GM10266 (cell line): Measurements from ENCODE around the gene STRN.
A peak's percentile ranks its signal among the peaks of the same experiment; 100 is the strongest.
"Not testable (repeated sequence)": the region's sequence is repeated elsewhere in the genome, so short reads cannot be mapped to it uniquely, and the experiment has no call there.

Experiments used
- DNase-seq: peaks from one replicate; pipeline ENCODE4 v3.0.0; 2012; ENCODE audit errors: extremely low spot score
- TF ChIP-seq, protein P1 (sequence below): IDR thresholded peaks from 2 replicates; pipeline ENCODE4 v1.5.1; 2012; ENCODE audit warnings: mild to moderate bottlenecking, low read depth; ENCODE audit not compliant: control insufficient read depth, insufficient read depth; ENCODE audit errors: missing control alignments

STRN gene, protein sequence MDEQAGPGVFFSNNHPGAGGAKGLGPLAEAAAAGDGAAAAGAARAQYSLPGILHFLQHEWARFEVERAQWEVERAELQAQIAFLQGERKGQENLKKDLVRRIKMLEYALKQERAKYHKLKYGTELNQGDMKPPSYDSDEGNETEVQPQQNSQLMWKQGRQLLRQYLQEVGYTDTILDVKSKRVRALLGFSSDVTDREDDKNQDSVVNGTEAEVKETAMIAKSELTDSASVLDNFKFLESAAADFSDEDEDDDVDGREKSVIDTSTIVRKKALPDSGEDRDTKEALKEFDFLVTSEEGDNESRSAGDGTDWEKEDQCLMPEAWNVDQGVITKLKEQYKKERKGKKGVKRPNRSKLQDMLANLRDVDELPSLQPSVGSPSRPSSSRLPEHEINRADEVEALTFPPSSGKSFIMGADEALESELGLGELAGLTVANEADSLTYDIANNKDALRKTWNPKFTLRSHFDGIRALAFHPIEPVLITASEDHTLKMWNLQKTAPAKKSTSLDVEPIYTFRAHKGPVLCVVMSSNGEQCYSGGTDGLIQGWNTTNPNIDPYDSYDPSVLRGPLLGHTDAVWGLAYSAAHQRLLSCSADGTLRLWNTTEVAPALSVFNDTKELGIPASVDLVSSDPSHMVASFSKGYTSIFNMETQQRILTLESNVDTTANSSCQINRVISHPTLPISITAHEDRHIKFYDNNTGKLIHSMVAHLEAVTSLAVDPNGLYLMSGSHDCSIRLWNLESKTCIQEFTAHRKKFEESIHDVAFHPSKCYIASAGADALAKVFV

DNA sequence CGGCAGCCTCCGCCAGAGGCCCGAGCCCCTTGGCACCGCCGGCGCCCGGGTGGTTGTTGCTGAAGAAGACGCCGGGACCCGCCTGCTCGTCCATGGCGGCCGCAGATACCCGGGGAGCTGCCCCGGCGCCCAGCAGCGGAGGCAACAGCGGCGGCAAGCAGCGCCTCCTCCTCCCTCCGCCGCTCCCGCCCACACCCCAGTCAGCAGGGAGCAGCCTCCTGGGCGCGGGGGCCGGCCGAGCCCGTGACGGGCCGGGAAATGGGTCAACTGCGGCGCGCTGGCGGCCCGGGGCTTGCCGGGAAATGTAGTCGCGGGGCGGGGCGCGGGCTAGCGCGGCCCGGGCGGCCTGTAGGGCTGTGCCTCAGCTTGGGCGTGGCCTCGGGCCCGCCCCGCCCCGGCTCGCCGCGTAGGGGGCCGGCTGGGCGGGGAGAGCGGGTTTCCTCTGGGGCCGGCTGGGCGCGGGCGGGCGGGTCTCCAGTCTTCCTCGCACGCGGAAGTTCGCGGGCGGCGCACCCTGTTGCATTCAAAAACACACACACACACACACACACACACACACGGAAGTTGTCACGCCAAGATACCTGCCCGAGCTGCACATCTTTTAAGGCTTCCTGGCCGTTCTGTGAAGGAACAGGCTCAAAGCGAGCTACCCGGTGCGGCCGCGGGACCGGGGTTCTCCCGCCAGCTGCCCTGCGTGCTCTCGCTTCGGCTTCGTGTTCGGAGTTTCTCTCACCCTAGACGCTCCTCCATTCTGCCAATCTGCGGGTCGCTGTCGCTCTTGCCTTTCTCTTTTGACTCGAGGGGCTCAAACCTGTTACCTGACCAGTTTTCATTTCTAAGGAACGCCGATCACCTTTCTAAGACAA is at the start of gene STRN:
STRN (minus strand) TSS at position 167 of the 866 bp plus-strand sequence; CDS start at position 94, 73 bp downstream.
- TF ChIP-seq, protein P1, sequence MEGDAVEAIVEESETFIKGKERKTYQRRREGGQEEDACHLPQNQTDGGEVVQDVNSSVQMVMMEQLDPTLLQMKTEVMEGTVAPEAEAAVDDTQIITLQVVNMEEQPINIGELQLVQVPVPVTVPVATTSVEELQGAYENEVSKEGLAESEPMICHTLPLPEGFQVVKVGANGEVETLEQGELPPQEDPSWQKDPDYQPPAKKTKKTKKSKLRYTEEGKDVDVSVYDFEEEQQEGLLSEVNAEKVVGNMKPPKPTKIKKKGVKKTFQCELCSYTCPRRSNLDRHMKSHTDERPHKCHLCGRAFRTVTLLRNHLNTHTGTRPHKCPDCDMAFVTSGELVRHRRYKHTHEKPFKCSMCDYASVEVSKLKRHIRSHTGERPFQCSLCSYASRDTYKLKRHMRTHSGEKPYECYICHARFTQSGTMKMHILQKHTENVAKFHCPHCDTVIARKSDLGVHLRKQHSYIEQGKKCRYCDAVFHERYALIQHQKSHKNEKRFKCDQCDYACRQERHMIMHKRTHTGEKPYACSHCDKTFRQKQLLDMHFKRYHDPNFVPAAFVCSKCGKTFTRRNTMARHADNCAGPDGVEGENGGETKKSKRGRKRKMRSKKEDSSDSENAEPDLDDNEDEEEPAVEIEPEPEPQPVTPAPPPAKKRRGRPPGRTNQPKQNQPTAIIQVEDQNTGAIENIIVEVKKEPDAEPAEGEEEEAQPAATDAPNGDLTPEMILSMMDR, result no peak
- DNase-seq, result peak; percentile 99

DNA sequence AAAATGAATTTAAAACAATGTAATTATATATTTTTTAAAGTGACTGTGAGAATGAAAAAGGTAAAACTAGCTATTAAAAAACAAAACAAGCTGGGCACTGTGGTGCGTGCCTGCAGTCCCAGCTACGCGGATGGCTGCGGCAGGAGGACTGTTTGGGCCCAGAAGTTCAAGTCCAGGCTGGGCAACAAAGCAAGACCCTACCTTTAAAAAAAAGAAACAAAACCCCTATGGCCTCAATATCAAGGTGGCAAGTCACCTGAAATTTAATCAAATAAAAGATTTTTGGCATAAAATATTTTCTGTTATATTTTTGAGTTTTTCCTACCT is 46.9 kb upstream of the STRN start:
- TF ChIP-seq, protein P1, result no peak
- no peak for DNase-seq

DNA sequence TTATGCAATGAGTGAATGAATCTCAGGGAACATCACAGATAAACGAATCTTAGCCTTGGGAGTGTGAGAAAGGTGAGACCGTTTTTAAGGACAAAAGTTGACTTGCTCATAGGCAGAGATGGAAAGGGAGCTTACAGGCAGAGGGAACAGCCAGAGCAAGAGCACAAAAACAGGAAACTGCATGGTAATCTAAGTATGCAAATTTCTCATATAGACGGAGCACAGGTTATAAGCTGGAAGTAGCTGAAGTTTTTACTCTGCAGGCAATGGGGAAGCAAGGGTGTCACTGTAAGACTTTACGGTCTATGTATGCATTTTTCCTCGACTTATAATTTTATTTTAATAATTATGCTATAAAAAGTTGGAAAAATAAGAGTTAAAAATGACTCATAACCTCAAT is 44.8 kb upstream of the STRN start:
- TF ChIP-seq, protein P1, result no peak
- DNase-seq, result no peak

DNA sequence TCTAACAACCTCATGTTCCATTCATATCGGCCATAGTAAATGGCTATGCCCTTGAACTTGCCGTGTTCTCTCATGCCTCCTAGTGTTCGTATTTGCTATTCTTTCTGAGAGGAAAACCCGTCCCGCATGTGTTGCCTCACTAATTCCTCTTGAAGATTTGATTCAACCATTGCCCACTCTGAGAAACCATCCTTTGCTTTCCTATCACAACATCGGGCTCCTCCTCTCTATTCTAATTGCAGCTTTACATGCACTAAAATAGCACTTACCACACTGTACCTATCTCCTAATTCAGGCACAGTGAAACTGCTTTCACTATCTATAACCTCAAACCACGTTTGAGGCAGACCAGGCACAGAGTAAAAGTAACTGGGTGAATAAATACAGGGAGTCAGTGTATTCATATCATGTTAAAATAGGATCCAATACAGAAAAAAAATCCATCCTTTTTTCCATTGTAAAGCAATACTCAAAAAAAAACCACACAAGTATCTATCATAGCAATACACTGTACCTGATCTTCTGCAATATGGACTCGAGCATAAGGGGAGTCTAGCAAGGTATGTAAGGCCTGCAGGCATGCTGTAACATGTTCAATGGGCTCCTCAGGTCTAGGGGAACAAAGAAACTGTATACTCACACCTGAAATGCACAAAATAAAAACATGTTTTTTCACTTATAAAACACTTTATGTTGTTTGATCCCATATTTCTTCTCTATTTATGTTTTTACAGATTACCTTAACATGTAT is 39.0 kb upstream of the STRN start:
- TF ChIP-seq, protein P1, result peak; percentile 48
- peak; percentile 11 for DNase-seq

DNA sequence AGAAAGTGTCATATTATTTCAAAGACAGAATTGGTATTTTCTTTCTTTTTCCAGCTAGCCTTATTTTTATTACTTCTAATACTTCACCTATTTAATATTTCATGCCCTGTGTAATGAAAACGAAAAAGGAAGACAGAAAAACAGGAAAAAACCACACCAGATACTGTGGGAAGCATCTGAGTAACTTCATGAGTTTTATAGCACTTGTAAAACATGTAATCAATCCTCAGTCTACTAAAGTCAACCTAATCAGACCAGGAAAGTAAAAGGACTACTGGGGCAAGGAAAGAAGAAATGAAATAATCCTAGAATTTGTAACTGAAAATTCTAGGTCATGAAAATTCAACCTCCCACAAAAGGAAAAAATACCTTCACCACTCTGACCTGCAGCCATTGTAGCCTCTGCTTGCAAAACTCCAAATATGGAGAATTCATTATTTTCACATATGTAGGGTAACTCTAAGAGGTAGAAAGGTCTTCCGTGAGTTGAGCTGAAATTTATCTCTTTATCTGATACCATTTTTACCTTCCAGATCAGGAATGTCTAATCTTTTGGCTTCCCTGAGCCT is 34.7 kb upstream of the STRN start:
- no peak for DNase-seq
- TF ChIP-seq, protein P1, result no peak

DNA sequence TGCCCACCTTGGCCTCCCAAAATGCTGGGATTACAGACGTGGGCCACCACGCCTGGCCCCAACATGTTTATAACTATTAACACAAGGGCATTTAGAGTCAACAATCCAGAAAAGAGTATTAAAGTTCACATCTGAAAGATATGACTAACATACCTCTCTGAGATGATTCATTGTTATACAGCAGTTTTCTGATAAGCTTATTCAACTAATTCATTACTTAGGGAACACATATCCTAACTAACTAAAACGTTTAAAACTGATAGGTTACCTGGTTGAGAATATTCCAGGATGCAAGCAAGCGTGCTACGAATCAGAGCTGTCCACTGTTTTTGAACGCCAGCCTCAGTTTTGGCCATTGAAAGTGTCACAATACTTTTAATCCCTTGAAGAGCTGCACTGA is 34.0 kb upstream of the STRN start:
- no peak for DNase-seq
- TF ChIP-seq, protein P1, result no peak

DNA sequence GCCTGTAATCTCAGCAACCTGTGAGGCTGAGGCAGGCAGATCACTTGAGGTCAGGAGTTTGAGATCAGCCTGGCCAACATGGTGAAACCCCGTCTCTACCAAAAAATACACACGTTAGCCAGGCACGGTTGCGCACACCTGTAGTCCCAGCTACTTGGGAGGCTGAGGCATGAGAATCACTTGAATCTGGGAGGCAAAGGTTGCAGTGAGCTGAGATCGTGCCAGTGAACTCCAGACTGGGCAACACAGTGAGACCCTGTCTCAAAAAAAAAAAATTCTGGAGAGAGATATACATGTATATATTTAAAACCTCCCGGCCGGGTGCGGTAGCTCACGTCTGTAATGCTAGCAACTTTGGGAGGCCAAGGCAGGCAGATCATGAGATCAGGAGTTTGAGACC is 33.1 kb upstream of the STRN start:
- DNase-seq, result not testable (repeated sequence)
